ENCODE data around the gene ST6GALNAC1. TPM values are rescaled to one million over a fixed set of nuclear protein-coding genes. Genes with fewer than 3 reads are reported as not detected.

ST6GALNAC1 gene
- total and polyA plus RNA-seq, 2 of the 13 experiments (the other 11 are each of a cell fraction or from before 2014, with no cell fraction given), result not detected

DNA sequence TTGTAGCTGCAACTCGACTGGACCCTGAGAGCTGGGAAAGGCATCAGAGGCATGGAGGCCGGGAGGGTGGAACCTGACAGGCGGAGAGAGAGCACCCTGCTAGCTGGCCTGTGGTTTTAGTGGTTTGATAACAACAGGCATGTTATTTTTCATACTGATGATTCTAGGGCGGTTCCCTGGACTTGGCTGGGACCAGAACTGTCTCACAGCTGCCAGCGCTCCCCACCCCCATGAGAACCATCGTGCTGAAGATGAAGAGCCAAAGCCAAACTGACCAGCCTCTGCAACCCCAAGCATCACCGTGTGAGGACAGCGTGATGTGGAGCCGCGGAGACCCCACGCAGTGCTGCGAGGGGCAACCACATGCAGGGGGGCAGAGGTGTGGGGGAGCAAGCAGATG lies 38.7 kb upstream of the ST6GALNAC1 start:
- peaks cover 27% of the 10 kb centered on the region for H3K4me1 ChIP-seq (ENCODE audit: insufficient read depth, low read length)
- BruUV-seq (replicated peaks), result no TSS peak
- DNase-seq (ENCODE audit: low spot score) (no peak), ATAC-seq (no peak), FAIRE-seq (no peak)
- H3K79me2 ChIP-seq (ENCODE audit: insufficient read depth, low read length), result no peaks in the 10 kb centered on the region
- H3K9me3 ChIP-seq (ENCODE audit: low read length), result no peaks in the 10 kb centered on the region
- no peak overlapping the region for H3K27ac ChIP-seq (ENCODE audit: extremely low read length, insufficient read depth, low read length)
- WGBS (ENCODE audit: low lambda C conversion rate), result 97% methylated on average over 12 of the region's 12 CpGs
- ChIA-PET CTCF (ENCODE audit: low intra/inter-chr PET ratio, low total read pairs) (interaction anchor here (1.8 kb wide), 1 partner anchor 33 kb away, joined by 17 read pairs; no protein-coding TSS in a partner anchor), POLR2A (interaction anchor here (3.0 kb wide), 1 partner anchor 11 kb away, joined by 23 read pairs; no protein-coding TSS in a partner anchor)
- intact Hi-C loops (cut with micrococcal nuclease; ENCODE audit: unreplicated experiment), result no loop called here
- H3K27me3 ChIP-seq (ENCODE audit: control insufficient read depth in 1 of 2, insufficient read depth in 2 of 2, low read length in 2 of 2), result no peaks in the 10 kb centered on the region
- no peak overlapping the region for H3K4me2 ChIP-seq (ENCODE audit: low read depth, low read length)
- TF ChIP-seq DNMT3B (CRISPR knock-in tag; conservative IDR thresholded peaks at IDR 0.05) (no peak), ATAD3A (CRISPR knock-in tag; IDR thresholded peaks at IDR 0.05) (no peak), ZNF362 (CRISPR knock-in tag; IDR thresholded peaks at IDR 0.05; ENCODE audit: borderline replicate concordance) (no peak), ZFAT (CRISPR knock-in tag; conservative IDR thresholded peaks at IDR 0.05) (no peak), ZNF333 (CRISPR knock-in tag; IDR thresholded peaks at IDR 0.05; ENCODE audit: borderline replicate concordance) (no peak; the same call in 1 of the 2 replicates)
- TF ChIP-seq, protein P1, sequence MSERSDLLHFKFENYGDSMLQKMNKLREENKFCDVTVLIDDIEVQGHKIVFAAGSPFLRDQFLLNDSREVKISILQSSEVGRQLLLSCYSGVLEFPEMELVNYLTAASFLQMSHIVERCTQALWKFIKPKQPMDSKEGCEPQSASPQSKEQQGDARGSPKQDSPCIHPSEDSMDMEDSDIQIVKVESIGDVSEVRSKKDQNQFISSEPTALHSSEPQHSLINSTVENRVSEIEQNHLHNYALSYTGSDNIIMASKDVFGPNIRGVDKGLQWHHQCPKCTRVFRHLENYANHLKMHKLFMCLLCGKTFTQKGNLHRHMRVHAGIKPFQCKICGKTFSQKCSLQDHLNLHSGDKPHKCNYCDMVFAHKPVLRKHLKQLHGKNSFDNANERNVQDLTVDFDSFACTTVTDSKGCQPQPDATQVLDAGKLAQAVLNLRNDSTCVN (CRISPR knock-in tag; IDR thresholded peaks at IDR 0.05; ENCODE audit: borderline replicate concordance), result no peak
- H4K20me1 ChIP-seq (ENCODE audit: insufficient read depth, low read length), result no peaks in the 10 kb centered on the region
- H3K4me3 ChIP-seq (replicated peaks in 1 of 3; ENCODE audit: insufficient read depth in 1 of 3, low read depth in 2 of 3, low read length in 3 of 3), result no peak overlapping the region
- H3K9ac ChIP-seq (ENCODE audit: insufficient read depth, low read depth, low read length), result no peak overlapping the region
- in situ Hi-C loops (cut with HindIII; ENCODE audit: extremely low pct_ligation_motif_present, low pct_unique_long_range_greater_than_20kb), result loop anchor here (5.0 kb wide), 1 partner anchor 35 kb away; no protein-coding TSS in a partner anchor
- H2AFZ ChIP-seq (ENCODE audit: low read length), result no peak overlapping the region
- peaks cover 5 to 18% of the 10 kb centered on the region in 2 experiments; a peak in 4 of 5 replicates for H3K36me3 ChIP-seq (replicated peaks in 1 of 2; ENCODE audit: control insufficient read depth in 1 of 2, insufficient read depth in 2 of 2, low read length in 2 of 2)

All from HepG2 (cell line).